Measurements from ENCODE around the gene EBF3. TPM values are rescaled to one million over a fixed set of nuclear protein-coding genes. Genes with fewer than 3 reads are reported as not detected.

The EBF3 gene, protein sequence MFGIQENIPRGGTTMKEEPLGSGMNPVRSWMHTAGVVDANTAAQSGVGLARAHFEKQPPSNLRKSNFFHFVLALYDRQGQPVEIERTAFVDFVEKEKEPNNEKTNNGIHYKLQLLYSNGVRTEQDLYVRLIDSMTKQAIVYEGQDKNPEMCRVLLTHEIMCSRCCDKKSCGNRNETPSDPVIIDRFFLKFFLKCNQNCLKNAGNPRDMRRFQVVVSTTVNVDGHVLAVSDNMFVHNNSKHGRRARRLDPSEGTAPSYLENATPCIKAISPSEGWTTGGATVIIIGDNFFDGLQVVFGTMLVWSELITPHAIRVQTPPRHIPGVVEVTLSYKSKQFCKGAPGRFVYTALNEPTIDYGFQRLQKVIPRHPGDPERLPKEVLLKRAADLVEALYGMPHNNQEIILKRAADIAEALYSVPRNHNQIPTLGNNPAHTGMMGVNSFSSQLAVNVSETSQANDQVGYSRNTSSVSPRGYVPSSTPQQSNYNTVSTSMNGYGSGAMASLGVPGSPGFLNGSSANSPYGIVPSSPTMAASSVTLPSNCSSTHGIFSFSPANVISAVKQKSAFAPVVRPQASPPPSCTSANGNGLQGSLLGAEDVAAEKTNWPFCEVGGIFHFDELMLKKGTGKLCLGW
- 0.31 TPM for total RNA-seq

DNA sequence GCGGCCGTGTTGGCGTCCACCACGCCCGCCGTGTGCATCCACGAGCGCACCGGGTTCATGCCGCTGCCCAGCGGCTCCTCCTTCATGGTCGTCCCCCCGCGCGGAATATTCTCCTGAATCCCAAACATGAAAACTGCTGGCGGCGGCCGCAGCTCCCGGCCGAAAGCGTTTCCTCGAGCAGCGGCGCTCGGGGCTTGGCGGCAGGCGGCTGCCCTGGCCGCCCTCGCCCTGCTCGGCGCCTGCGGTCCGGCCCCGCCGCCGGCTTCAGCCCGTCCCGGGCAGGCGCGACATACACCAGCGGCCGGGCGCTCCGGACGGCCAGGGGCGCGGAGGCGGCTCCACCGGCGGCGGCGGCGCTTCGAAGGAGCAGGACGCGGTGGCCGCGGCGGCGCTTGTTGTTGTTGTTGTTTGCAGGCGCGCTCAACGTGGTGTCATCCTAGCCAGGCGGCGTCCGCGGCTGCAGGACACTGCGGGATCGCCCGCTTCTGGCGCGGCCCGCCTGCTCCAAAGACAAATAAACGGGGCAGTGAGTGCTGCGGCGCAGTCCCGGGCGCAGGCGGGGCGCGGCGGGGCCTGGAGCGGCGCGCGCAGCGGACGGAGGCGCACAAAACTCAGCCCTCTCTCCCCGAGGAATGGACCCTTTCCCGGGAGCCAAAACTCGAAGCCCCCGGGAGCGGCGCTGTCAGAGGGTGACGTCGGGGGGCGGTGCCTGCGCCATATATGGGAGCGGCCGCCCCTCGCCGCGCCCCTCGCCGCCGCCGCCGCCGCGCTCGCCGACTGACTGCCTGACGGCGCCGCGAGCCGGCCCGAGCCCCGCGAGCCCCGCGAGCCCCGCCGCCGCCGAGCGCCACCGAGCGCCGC is at the start of gene EBF3:
Gene EBF3, minus strand, starts transcription at position 634 of the 861 bp plus-strand sequence. Its CDS starts 506 bp downstream, at position 128.

Small RNA genes lying within 50 kb of the gene (small RNA-seq; reads per million reads assigned to genes)
- not detected for gene AL354950.2 (ENCODE audit: low replicate concordance)
- gene MIR4297 (ENCODE audit: low replicate concordance), result not detected

Other genes with a start within 250 kb of the EBF3 start
- 1.3 TPM for gene C10orf143, start 146.6 kb upstream of the EBF3 start, total RNA-seq
- 46.0 TPM for gene GLRX3, start 172.1 kb upstream of the EBF3 start, total RNA-seq

Data from parietal lobe (tissue), 2 donors.